ENCODE data around the gene MYBPH.

MYBPH gene

DNA sequence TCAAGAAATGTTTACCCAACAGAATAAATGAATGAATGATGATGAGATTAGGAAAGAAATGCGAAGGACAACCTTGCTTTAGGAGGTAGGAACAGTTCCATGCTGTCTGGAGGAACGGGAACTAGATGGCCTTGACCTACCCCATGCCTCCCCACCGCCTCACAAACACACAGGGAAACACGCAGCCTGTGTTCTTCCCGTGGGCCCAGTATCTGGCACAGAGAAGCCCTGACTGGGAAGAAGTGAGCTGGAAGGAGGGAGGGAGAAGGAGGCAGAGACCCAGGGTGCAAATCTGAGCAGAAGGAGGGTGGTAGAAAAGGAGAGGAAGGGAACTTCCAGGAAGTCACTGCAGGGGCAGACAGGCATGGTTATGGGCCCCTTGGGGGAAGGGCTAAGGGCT, 51.6 kb downstream of the MYBPH start:
- intact Hi-C loops (cut with micrococcal nuclease), result no loop called here
- no peak overlapping the region for H3K27ac Mint-ChIP-seq
- peaks cover 78% of the 10 kb centered on the region for H3K27me3 Mint-ChIP-seq
- no peak overlapping the region for H3K4me3 Mint-ChIP-seq
- peaks cover 64% of the 10 kb centered on the region for H3K4me1 Mint-ChIP-seq (ENCODE audit: low read depth)
- no peaks in the 10 kb centered on the region for H3K36me3 Mint-ChIP-seq (ENCODE audit: low read depth)
- no peaks in the 10 kb centered on the region for H3K9me3 Mint-ChIP-seq

DNA sequence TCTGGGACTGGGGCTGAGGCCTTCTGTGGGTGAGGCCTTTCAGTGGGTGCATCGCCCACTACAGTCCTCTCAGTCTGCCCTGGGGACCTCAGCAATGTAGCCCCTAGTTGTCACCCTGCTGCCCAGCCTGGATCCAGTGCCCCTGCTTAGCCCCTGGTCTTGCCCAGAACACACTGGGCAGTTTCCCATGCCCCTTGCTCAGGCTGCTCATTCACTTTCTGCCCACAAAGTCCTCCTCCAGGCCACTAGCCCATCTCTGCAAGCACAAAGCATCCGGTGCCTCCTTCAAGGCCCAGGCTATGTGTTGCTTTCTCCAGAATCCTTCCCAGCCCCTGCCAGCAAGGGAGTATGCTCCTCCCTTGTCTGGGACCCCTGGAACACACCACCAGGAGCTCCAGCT, 53.5 kb downstream of the MYBPH start:
- peaks cover 79% of the 10 kb centered on the region for H3K27me3 Mint-ChIP-seq
- no peak overlapping the region for H3K4me3 Mint-ChIP-seq
- no peaks in the 10 kb centered on the region for H3K36me3 Mint-ChIP-seq (ENCODE audit: low read depth)
- intact Hi-C loops (cut with micrococcal nuclease), result no loop called here
- peaks cover 51% of the 10 kb centered on the region for H3K4me1 Mint-ChIP-seq (ENCODE audit: low read depth)
- H3K9me3 Mint-ChIP-seq, result no peaks in the 10 kb centered on the region
- H3K27ac Mint-ChIP-seq, result no peak overlapping the region

DNA sequence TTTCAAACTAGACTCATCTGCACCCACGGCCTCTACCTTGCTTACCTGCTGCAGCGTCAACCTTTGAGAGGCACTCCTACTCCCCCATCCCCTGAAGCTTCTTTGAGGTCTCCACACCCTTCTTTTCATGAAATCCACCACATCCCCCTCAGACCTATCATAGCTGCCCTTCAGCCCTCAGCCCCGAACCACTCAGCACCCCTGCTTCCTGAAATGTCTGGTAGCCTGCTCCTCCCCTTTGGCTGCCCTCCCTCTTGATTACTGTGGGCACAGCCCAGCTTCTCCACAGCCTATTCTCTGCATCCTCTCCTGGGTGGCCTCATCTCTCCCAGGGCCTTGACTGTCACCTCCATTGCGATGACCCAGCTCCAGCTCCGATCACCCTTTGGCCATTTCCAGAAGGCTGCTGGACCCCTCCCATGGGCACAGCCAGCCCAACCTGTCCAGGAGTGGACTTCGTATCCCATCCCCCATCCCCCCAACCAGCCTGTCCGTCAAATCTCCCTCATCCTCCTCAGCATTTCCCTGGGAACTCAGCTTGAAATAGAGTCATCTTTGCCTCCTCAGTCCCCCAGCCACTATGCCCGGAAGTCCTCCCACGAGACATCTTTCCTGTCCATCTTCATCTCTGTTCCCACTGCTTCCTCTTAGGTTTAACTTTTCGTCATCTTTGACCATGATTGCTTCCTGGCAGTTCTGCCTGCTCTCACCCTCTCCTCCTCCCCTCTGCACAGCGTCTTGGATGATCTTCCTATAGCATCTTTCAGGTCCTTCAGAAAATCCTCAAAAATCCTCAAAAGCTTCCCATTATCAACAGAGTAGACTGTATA, 54.2 kb downstream of the MYBPH start:
- intact Hi-C loops (cut with micrococcal nuclease), result no loop called here
- peaks cover 79% of the 10 kb centered on the region for H3K27me3 Mint-ChIP-seq
- peaks cover 43% of the 10 kb centered on the region for H3K4me1 Mint-ChIP-seq (ENCODE audit: low read depth)
- no peak overlapping the region for H3K4me3 Mint-ChIP-seq
- H3K27ac Mint-ChIP-seq, result no peak overlapping the region
- no peaks in the 10 kb centered on the region for H3K9me3 Mint-ChIP-seq
- H3K36me3 Mint-ChIP-seq (ENCODE audit: low read depth), result no peaks in the 10 kb centered on the region

DNA sequence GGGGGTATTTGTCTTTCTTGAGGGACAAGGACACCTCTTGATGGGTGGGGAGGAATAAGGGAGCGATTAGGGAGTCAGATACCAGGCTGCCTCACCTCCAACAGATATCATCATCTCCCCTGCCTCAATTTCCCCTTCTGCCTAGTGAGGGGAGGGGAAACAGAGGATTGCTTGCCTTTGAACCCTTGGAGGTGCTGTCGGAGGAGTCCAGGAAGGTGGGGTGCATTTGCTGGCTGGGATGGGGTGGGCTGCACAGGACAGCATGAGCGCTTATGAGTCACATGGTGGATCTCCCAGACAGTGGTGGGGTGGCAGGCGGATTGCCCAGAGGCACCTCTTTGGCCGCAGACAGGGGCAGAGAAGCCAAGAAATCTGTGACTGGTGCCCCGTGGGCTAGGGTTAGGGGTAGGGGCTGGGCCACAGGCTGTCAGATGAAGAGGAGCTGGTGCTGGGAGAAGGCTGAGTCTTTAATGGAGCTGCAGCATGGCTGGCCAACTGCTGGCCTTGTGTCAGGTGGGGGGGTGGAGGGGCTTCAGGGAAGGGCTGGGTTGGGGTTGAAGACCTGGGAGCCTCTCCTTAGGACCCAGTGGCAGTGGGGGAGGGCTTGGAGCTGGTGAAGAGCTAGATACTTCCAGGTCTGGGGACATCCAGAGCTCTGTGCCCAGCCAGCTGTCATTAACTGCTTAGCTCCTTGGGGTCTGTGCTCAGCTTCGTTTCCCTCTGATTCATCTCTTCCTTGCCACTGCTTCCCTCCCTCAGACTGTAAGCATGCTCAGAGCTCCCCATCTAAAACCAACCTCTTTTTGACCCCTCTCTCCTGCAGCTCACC, 55.1 kb downstream of the MYBPH start:
- peaks cover 35% of the 10 kb centered on the region for H3K4me1 Mint-ChIP-seq (ENCODE audit: low read depth)
- peaks cover 86% of the 10 kb centered on the region for H3K27me3 Mint-ChIP-seq
- no peaks in the 10 kb centered on the region for H3K9me3 Mint-ChIP-seq
- H3K27ac Mint-ChIP-seq, result no peak overlapping the region
- H3K36me3 Mint-ChIP-seq (ENCODE audit: low read depth), result no peaks in the 10 kb centered on the region
- no peak overlapping the region for H3K4me3 Mint-ChIP-seq
- intact Hi-C loops (cut with micrococcal nuclease), result no loop called here

Data from dendritic cell treated with granulocyte-macrophage colony-stimulating factor and Interleukin-4, amounts not matched to agents 40 ng/mL and 50 ng/mL, for 4 days (primary cell).